Osteoblast (primary cell): ENCODE data around the gene C18orf32. TPM values are rescaled to one million over a fixed set of nuclear protein-coding genes. Genes with fewer than 3 reads are reported as not detected.
"Not testable (repeated sequence)": the region's sequence is repeated elsewhere in the genome, so short reads cannot be mapped to it uniquely, and the experiment has no call there.

Experiments
- DNase-seq: peaks from one replicate; pipeline ENCODE4 v3.0.0; 2011; ENCODE audit warnings: low spot score, mixed read lengths; ENCODE audit not compliant: insufficient read length; ENCODE audit errors: missing footprints
- H2AFZ ChIP-seq: 2 replicates; pipeline ENCODE4 v1.6.0; 2011; ENCODE audit warnings: mild to moderate bottlenecking, low read length
- H3K27ac ChIP-seq: 2 replicates; pipeline ENCODE4 v1.5.1; 2011; ENCODE audit warnings: mild to moderate bottlenecking, low read depth, low read length, moderate library complexity
- H3K27me3 ChIP-seq: 2 replicates; pipeline ENCODE4 v1.6.0; 2012; ENCODE audit warnings: mild to moderate bottlenecking, control low read depth, inconsistent platforms, low read length, moderate library complexity; ENCODE audit not compliant: insufficient read depth
- H3K36me3 ChIP-seq: 2 replicates; pipeline ENCODE4 v1.5.1; 2011; ENCODE audit warnings: mild to moderate bottlenecking, low read length, control low read depth, moderate library complexity; ENCODE audit not compliant: insufficient read depth
- H3K4me1 ChIP-seq: 2 replicates; pipeline ENCODE4 v1.5.1; 2011; ENCODE audit warnings: mild to moderate bottlenecking, low read length, control low read depth, moderate library complexity; ENCODE audit not compliant: insufficient read depth
- H3K4me2 ChIP-seq: 2 replicates; pipeline ENCODE4 v1.6.0; 2011; ENCODE audit warnings: mild to moderate bottlenecking, low read length; ENCODE audit not compliant: insufficient read depth
- H3K4me3 ChIP-seq: fragments of 200-600 bp; sonication (generic); 3 replicates; pipeline ENCODE4 v1.5.1; 2012; ENCODE audit warnings: mild to moderate bottlenecking, low read length, inconsistent platforms; ENCODE audit not compliant: insufficient read depth
- H3K79me2 ChIP-seq: 2 replicates; pipeline ENCODE4 v1.6.0; 2012; ENCODE audit warnings: mild to moderate bottlenecking, low read length, control low read depth, inconsistent platforms; ENCODE audit not compliant: insufficient read depth
- H3K9me3 ChIP-seq: 2 replicates; pipeline ENCODE4 v1.5.1; 2011; ENCODE audit warnings: low read depth, low read length, control low read depth
- H4K20me1 ChIP-seq: 2 replicates; pipeline ENCODE4 v1.6.0; 2012; ENCODE audit warnings: mild to moderate bottlenecking, low read length, control low read depth; ENCODE audit not compliant: insufficient read depth
- CTCF ChIP-seq: IDR thresholded peaks from 2 replicates; pipeline ENCODE4 v1.5.1; 2011; ENCODE audit warnings: mild to moderate bottlenecking, low read depth, low read length, moderate library complexity; ENCODE audit errors: extremely low read depth
- total RNA-seq: library from RNA; depleted of rRNA; stranded (reverse); fragments of >200 nt; gene quantifications from 2 replicates; pipeline ENCODE4 v1.2.3, GENCODE V29; 2012

Gene C18orf32
- total RNA-seq, 1 donor: 16.6 TPM

- peaks cover 11% of the 10 kb centered on the region for H4K20me1 ChIP-seq
- H3K4me3 ChIP-seq: peak overlapping the region; percentile 95
- H3K27ac ChIP-seq: peak overlapping the region; percentile 90
- no peaks in the 10 kb centered on the region for H3K27me3 ChIP-seq
- H3K4me1 ChIP-seq: peaks cover 22% of the 10 kb centered on the region
- peak overlapping the region; percentile 89 for H3K4me2 ChIP-seq
- no peaks in the 10 kb centered on the region for H3K36me3 ChIP-seq
- no peak for TF ChIP-seq CTCF
- peaks cover 53% of the 10 kb centered on the region for H3K79me2 ChIP-seq
- H2AFZ ChIP-seq: peak overlapping the region; percentile 83
- no peak for DNase-seq
- no peaks in the 10 kb centered on the region for H3K9me3 ChIP-seq
These were observed 27.4 kb downstream of the C18orf32 start for GRCh38 chr18:49459404-49460171.

- no peak for TF ChIP-seq CTCF
- Histone ChIP-seq H3K4me1 (peaks cover 22% of the 10 kb centered on the region), H4K20me1 (peaks cover 15% of the 10 kb centered on the region), H3K9me3 (no peaks in the 10 kb centered on the region), H3K79me2 (peaks cover 71% of the 10 kb centered on the region), H3K36me3 (no peaks in the 10 kb centered on the region), H3K27me3 (no peaks in the 10 kb centered on the region), H3K4me2 (no peak overlapping the region), H3K27ac (no peak overlapping the region), H2AFZ (no peak overlapping the region), H3K4me3 (no peak overlapping the region)
- no peak for DNase-seq
These were observed 29.4 kb downstream of the C18orf32 start for GRCh38 chr18:49457616-49458015.

GRCh38 chr18:49456794-49457193 lies 30.2 kb downstream of the C18orf32 start:
- peaks cover 79% of the 10 kb centered on the region for H3K79me2 ChIP-seq
- TF ChIP-seq CTCF: no peak
- H3K36me3 ChIP-seq: no peaks in the 10 kb centered on the region
- peak; percentile 84 for DNase-seq
- H3K27ac ChIP-seq: peak overlapping the region; percentile 40
- H3K4me2 ChIP-seq: peak overlapping the region; percentile 35
- H2AFZ ChIP-seq: no peak overlapping the region
- peaks cover 15% of the 10 kb centered on the region for H4K20me1 ChIP-seq
- H3K4me1 ChIP-seq: peaks cover 22% of the 10 kb centered on the region
- no peaks in the 10 kb centered on the region for H3K27me3 ChIP-seq
- peak overlapping the region; percentile 2 for H3K4me3 ChIP-seq
- no peaks in the 10 kb centered on the region for H3K9me3 ChIP-seq

GRCh38 chr18:49452534-49452933 lies 34.5 kb downstream of the C18orf32 start:
- not testable (repeated sequence) for DNase-seq, H3K4me2 ChIP-seq, H3K9me3 ChIP-seq, H3K27me3 ChIP-seq, H3K4me3 ChIP-seq, H3K4me1 ChIP-seq, H2AFZ ChIP-seq, H3K36me3 ChIP-seq, H3K27ac ChIP-seq
- Histone ChIP-seq H4K20me1 (peaks cover 18% of the 10 kb centered on the region), H3K79me2 (peaks cover 78% of the 10 kb centered on the region)
